ENCODE data around the gene ATP1B3. TPM values are rescaled to one million over a fixed set of nuclear protein-coding genes. Genes with fewer than 3 reads are reported as not detected.

Gene ATP1B3
- total and polyA plus RNA-seq, 10 of the 15 experiments (the other 5 are each of a cell fraction or from before 2014, with no cell fraction given): 41.4 to 200 (median 94.0) TPM

- Histone ChIP-seq H3K4me3 (no peak overlapping the region), H3K79me2 (ENCODE audit: control insufficient read depth, insufficient read depth, low read length) (no peaks in the 10 kb centered on the region), H2AFZ (ENCODE audit: control insufficient read depth, low read depth, low read length) (no peak overlapping the region), H3K4me1 (ENCODE audit: control insufficient read depth, insufficient read depth, low read length) (no peaks in the 10 kb centered on the region), H3K27ac (ENCODE audit: control insufficient read depth, insufficient read depth) (no peak overlapping the region), H3K36me3 (ENCODE audit: control insufficient read depth in 2 of 2, insufficient read depth in 2 of 2, low read length in 1 of 2) (peaks cover 0 to 2% of the 10 kb centered on the region in 2 experiments; a peak in 2 of 4 replicates), H3K9me3 (replicated peaks; ENCODE audit: control insufficient read depth, insufficient read depth, low read length) (no peaks in the 10 kb centered on the region), H3K4me2 (ENCODE audit: control insufficient read depth, insufficient read depth) (no peak overlapping the region), H3K27me3 (replicated peaks in 1 of 2; ENCODE audit: control insufficient read depth in 2 of 2, insufficient read depth in 2 of 2, low read length in 1 of 2) (no peaks in the 10 kb centered on the region), H4K20me1 (ENCODE audit: control insufficient read depth, insufficient read depth) (no peaks in the 10 kb centered on the region), H3K9ac (ENCODE audit: control insufficient read depth, insufficient read depth, low read length) (no peak overlapping the region)
- POLR2A ChIA-PET: no interaction called here
- WGBS (ENCODE audit: insufficient coverage, insufficient replicate concordance, low lambda C conversion rate, missing lambda C conversion rate): 74% methylated on average over 4 of the region's 4 CpGs
- FAIRE-seq: no peak
- no TSS peak for BruUV-seq (replicated peaks)
- intact Hi-C loops (cut with micrococcal nuclease; ENCODE audit: unreplicated experiment): loop anchor here (5.0 kb wide), 1 partner anchor 64 kb away; no protein-coding TSS in a partner anchor
- ATAC-seq: no peak; the same call in 2 of the 3 replicates
- in situ Hi-C loops (cut with MboI): loop anchor here (5.0 kb wide), 1 partner anchor 319 kb away; no protein-coding TSS in a partner anchor
- RAD21 ChIA-PET (ENCODE audit: unreplicated experiment): no interaction called here
- no peak for DNase-seq (ENCODE audit: low read depth, low spot score)
- SMC1A ChIA-PET (ENCODE audit: uncharacterized antibody, unreplicated experiment): interaction anchor here (0.6 to 1.0 kb wide), 3 partner anchors 46 to 149 kb away, joined by 3 read pairs; no protein-coding TSS in a partner anchor
- CTCF ChIA-PET: interaction anchor here (0.6 to 1.9 kb wide), 8 partner anchors 9 to 318 kb away, joined by 3 to 10 read pairs (median 4); no protein-coding TSS in a partner anchor
- no peak for TF ChIP-seq RELB (IDR thresholded peaks at IDR 0.05; ENCODE audit: low read depth)
- no peak for TF ChIP-seq ELK1 (IDR thresholded peaks at IDR 0.05; ENCODE audit: low read depth, low read length)
- TF ChIP-seq SUPT20H (IDR thresholded peaks at IDR 0.05; ENCODE audit: borderline replicate concordance, control insufficient read depth, low read depth, low read length): no peak
- no peak for TF ChIP-seq E4F1 (IDR thresholded peaks at IDR 0.05; ENCODE audit: borderline replicate concordance, partially characterized antibody)
- no peak for TF ChIP-seq MEF2B (IDR thresholded peaks at IDR 0.05; ENCODE audit: partially characterized antibody, poor library complexity, severe bottlenecking)
- no peak for TF ChIP-seq TCF7 (IDR thresholded peaks at IDR 0.05; ENCODE audit: borderline replicate concordance)
- no peak for TF ChIP-seq RCOR1 (conservative IDR thresholded peaks at IDR 0.05; ENCODE audit: low read depth, low read length)
- TF ChIP-seq FOXM1 (IDR thresholded peaks at IDR 0.05; ENCODE audit: low read depth, low read length): no peak
- TF ChIP-seq MYC (IDR thresholded peaks at IDR 0.05; ENCODE audit: insufficient read depth, insufficient read length, insufficient replicate concordance, low read length, severe bottlenecking): no peak
- no peak for TF ChIP-seq ZZZ3 (IDR thresholded peaks at IDR 0.05; ENCODE audit: control insufficient read depth, insufficient read length, low read depth)
- no peak for TF ChIP-seq SKIL (IDR thresholded peaks at IDR 0.05; ENCODE audit: low read depth, poor library complexity, severe bottlenecking)
Observed at GRCh38 chr3:141963301-141963700, 86.9 kb downstream of the ATP1B3 start.

Data from GM12878 (cell line).